LNCaP clone FGC (cell line): ENCODE results near the gene AQP7.

Experiments used
- DNase-seq: peaks from one replicate; pipeline ENCODE4 v3.0.0-alpha.2; 2011; ENCODE audit warnings: low read depth
- H3K4me3 ChIP-seq: 2 replicates; pipeline ENCODE4 v1.5.1; 2011; ENCODE audit warnings: mild to moderate bottlenecking, low read depth, low read length, control low read depth
- TF ChIP-seq, protein P1 (sequence below): IDR thresholded peaks from 2 replicates; pipeline ENCODE4 v1.5.1; 2012; ENCODE audit warnings: mild to moderate bottlenecking; ENCODE audit not compliant: control insufficient read depth, insufficient read depth; ENCODE audit errors: extremely low read depth

Gene AQP7

DNA sequence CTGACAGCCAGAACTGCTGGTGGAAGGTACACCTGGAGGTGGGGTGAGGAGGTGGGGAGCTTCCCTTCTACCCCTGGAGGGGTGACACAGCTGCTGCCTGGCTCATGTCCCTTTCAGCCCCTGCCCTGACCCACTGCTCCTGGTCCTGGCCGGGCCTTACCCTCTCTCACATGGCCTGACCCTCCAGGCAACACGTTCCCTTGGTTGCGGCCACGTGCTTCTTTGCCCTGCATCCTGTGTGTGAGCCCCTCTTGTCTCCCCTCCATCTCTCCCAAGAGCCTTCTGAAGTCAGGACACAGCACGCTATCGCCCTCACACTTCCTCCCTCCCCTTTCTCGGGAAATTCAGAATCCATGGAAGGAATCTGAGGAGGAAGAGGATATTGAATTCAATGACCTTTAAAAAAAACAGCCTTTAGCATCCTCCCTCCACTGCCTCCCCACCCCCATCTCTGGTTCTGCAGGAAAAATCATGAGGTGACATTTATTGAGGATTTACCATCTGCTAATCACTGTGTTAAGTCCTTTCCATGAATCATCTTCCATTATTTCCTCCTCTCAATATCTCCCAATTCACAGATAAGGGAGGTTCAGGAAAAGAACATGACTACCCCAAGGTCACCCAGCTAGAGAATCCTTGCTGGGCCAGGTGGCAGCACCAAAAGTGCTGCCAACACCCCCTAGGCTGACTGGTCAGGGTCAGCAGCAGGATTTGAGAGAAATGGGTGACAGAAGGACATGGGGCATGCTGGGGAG, 36.7 kb upstream of the AQP7 start:
- no peak overlapping the region for H3K4me3 ChIP-seq
- TF ChIP-seq, protein P1, sequence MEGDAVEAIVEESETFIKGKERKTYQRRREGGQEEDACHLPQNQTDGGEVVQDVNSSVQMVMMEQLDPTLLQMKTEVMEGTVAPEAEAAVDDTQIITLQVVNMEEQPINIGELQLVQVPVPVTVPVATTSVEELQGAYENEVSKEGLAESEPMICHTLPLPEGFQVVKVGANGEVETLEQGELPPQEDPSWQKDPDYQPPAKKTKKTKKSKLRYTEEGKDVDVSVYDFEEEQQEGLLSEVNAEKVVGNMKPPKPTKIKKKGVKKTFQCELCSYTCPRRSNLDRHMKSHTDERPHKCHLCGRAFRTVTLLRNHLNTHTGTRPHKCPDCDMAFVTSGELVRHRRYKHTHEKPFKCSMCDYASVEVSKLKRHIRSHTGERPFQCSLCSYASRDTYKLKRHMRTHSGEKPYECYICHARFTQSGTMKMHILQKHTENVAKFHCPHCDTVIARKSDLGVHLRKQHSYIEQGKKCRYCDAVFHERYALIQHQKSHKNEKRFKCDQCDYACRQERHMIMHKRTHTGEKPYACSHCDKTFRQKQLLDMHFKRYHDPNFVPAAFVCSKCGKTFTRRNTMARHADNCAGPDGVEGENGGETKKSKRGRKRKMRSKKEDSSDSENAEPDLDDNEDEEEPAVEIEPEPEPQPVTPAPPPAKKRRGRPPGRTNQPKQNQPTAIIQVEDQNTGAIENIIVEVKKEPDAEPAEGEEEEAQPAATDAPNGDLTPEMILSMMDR: no peak
- no peak for DNase-seq

DNA sequence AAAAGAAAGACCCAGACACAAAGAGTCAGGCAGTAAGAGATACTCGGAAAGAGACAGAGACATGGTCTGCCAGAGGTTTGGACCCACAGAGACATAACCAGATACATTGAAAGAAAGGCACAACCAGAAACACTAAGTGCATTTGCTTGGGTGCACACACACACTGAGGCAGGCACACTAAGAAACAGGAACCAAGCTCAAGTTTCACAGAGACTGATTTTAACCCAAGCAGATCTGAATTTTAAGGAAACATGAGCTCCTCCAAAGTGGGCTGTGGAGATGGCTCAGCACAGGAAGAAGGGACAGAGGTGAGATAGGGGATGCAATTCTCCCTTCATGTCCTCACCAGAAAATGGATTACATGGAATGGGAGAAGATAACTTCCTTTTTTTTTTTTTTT, 35.5 kb upstream of the AQP7 start:
- no peak overlapping the region for H3K4me3 ChIP-seq
- TF ChIP-seq, protein P1: no peak
- DNase-seq: no peak

DNA sequence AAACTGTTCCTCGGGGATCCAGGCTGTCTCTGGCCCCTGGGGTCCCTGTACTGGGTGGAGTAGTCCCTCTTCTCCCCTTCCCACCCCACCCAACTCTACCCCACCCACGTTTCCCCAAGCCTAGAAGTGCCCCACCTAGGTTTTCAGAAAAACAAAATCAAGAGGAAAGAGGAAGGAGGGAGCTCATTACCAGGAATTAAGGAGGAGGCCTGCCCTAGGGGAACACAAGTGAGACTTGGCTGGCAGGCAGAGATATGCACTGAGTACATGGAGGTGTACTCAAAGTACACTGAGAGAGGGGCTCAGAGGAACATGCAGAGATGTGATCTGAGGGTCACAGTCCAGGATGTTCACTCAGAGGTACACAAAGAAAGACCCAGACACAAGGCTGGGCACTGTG, 34.8 kb upstream of the AQP7 start:
- TF ChIP-seq, protein P1: no peak
- DNase-seq: no peak
- no peak overlapping the region for H3K4me3 ChIP-seq

DNA sequence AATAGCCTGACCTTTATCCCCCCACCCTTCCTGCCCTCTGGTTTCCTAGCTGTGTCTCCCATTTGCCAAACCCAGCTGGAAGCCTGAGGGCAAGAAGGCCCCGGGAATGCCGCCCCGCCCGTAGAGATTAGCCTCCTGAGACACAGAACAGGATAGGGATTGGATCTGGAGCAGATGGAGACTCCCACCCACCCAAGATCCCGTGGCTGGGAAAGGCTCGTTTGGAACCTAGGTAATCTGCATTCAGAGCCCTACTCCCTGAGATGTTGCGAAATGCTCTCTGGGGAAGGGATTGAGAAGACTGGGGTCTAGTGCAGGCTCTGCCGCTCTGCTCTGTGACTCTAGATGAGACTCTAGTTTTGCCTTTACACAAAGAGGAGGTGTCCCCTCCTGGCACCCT, 34.1 kb upstream of the AQP7 start:
- TF ChIP-seq, protein P1: no peak
- no peak overlapping the region for H3K4me3 ChIP-seq
- no peak for DNase-seq

DNA sequence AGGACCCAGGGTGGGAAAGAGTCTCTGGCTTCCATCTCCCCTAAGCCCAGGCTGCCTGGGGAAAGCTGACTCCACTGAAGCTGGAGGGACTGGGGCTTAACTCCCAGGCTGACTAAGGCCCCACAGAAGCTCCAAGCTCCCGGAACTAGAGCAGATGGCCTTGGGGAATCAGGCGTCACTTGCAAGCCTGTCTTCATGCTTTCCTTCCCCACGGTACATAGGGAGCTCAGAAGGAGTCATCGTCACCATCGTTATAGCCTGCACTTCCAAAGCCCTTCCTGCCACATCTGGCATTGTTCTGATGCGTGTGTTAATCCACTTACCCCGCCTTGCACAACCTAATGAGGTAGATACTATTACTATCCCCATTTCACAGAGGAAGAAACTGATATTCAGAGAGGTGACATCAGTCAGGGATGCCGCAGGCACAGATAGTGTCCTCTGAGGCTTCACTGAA, 33.5 kb upstream of the AQP7 start:
- H3K4me3 ChIP-seq: no peak overlapping the region
- TF ChIP-seq, protein P1: no peak
- no peak for DNase-seq

DNA sequence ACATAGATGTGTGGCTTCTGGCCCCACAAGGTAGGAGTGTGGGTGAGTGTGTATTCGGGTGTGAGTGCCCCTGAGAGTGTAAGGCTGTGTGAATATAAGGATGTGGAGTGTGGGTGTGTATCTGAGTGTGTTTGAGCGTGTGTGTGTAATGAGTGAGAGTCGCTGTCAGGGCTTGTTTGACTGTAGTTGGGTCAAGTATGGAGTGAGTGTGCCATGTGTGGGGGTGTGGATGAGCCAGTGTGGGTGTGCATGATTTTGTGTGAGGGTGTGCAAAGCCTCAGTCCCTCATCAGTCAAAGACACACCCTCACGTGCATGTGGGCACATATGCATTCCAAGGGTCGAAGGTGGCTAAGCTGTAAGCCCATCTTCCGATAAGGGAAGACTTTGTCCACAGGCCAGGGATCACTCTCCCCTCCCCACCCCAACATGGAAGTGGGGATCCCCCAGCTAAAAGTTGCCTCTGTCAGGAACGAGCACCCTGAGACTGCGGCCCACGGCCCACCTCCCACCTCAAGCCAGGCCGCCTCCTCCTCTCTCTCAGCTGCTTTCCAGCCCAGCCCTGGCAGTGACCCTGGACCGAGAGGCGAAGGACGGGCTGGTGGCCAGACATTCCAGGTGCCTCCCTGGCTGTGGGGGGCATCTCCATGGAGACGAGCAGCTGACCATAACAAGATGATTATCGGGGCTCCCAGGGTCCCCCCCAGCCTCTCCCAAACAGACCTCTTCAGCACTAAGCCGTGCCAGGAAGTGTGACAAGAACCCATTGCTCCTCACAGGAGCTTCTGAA, 32.1 kb upstream of the AQP7 start:
- TF ChIP-seq, protein P1: no peak
- DNase-seq: no peak
- no peak overlapping the region for H3K4me3 ChIP-seq
